Bronchial epithelial cell (primary cell): ENCODE data around the gene VPREB3. TPM values are rescaled to one million over a fixed set of nuclear protein-coding genes. Genes with fewer than 3 reads are reported as not detected.
A peak's percentile ranks its signal among the peaks of the same experiment; 100 is the strongest.

Source experiments
- DNase-seq: peaks from one replicate; pipeline ENCODE4 v3.0.0-alpha.2; 2010; ENCODE audit warnings: low read depth
- FAIRE-seq: peaks from 2 replicates; lab custom pipeline; 2011; peaks lifted over from hg19 to GRCh38; lab: Jason Lieb, UNC
- H3K27me3 ChIP-seq: 2 replicates; pipeline ENCODE4 v1.5.1; 2011; ENCODE audit warnings: low read length; ENCODE audit not compliant: control insufficient read depth, insufficient read depth
- H3K36me3 ChIP-seq: 2 replicates; pipeline ENCODE4 v1.5.1; 2011; ENCODE audit warnings: low read length; ENCODE audit not compliant: control insufficient read depth, insufficient read depth
- H3K4me3 ChIP-seq: 2 replicates; pipeline ENCODE4 v1.5.1; 2011; ENCODE audit warnings: mild to moderate bottlenecking, low read depth, low read length, control low read depth
- CTCF ChIP-seq: IDR thresholded peaks from 2 replicates; pipeline ENCODE4 v1.5.1; 2011; ENCODE audit warnings: mild to moderate bottlenecking, moderate library complexity, low read length, control low read depth, inconsistent platforms; ENCODE audit not compliant: insufficient read depth, severe bottlenecking
- total RNA-seq: library from RNA; depleted of rRNA; stranded (reverse); fragments of >200 nt; gene quantifications from 2 replicates; pipeline ENCODE4 v1.2.1, GENCODE V29; 2014

VPREB3 gene
- total RNA-seq, 1 donor from 2014 or later, result not detected

- DNase-seq, result no peak
- FAIRE-seq, result no peak
- no peak for TF ChIP-seq CTCF
- no peaks in the 10 kb centered on the region for H3K27me3 ChIP-seq
- peaks cover 14% of the 10 kb centered on the region for H3K36me3 ChIP-seq
- H3K4me3 ChIP-seq, result no peak overlapping the region
Observed at GRCh38 chr22:23789121-23789520, 34.9 kb upstream of the VPREB3 start.

GRCh38 chr22:23787910-23788309 is 33.7 kb upstream of the VPREB3 start:
- FAIRE-seq, result no peak
- Histone ChIP-seq H3K36me3 (peaks cover 7% of the 10 kb centered on the region), H3K4me3 (peak overlapping the region; percentile 72), H3K27me3 (no peaks in the 10 kb centered on the region)
- no peak for TF ChIP-seq CTCF
- DNase-seq, result no peak

GRCh38 chr22:23787600-23787896 is 33.3 kb upstream of the VPREB3 start:
- Histone ChIP-seq H3K27me3 (no peaks in the 10 kb centered on the region), H3K4me3 (peak overlapping the region; percentile 72), H3K36me3 (peaks cover 5% of the 10 kb centered on the region)
- DNase-seq (peak; percentile 8), FAIRE-seq (no peak)
- no peak for TF ChIP-seq CTCF

- no peaks in the 10 kb centered on the region for H3K27me3 ChIP-seq
- peak within 1 kb of the TSS; percentile 72 for H3K4me3 ChIP-seq
- no peak for FAIRE-seq
- TF ChIP-seq CTCF, result no peak
- H3K36me3 ChIP-seq, result peaks cover 2% of the 10 kb centered on the region
- DNase-seq, result peak; percentile 51
Observed at GRCh38 chr22:23786752-23787599, 32.8 kb upstream of the VPREB3 start, which contains the start of gene SMARCB1. Gene SMARCB1 (plus strand): TSS chr22:23786966. CDS start chr22:23787170, 204 bp downstream.

- no peak for TF ChIP-seq CTCF
- DNase-seq (no peak), FAIRE-seq (no peak)
- peak overlapping the region; percentile 72 for H3K4me3 ChIP-seq
- no peaks in the 10 kb centered on the region for H3K27me3 ChIP-seq
- H3K36me3 ChIP-seq, result no peaks in the 10 kb centered on the region
Observed at GRCh38 chr22:23786261-23786710, 32.1 kb upstream of the VPREB3 start.

GRCh38 chr22:23784215-23784732 is 30.0 kb upstream of the VPREB3 start:
- TF ChIP-seq CTCF, result no peak
- DNase-seq (no peak), FAIRE-seq (no peak)
- H3K27me3 ChIP-seq, result no peaks in the 10 kb centered on the region
- no peaks in the 10 kb centered on the region for H3K36me3 ChIP-seq
- H3K4me3 ChIP-seq, result no peak overlapping the region
